Liver (tissue), 9 donors: ENCODE results near the gene PRPF19. TPM values are rescaled to one million over a fixed set of nuclear protein-coding genes. Genes with fewer than 3 reads are reported as not detected.

Experiments
- DNase-seq: peaks from one replicate; pipeline ENCODE4 v3.0.0-alpha.2; 2017; ENCODE audit warnings: low spot score
- H3K27ac ChIP-seq, 2 donors: one replicate each; pipeline ENCODE4 v1.7.0; 2013; ENCODE audit warnings: inconsistent platforms in 2 of 2, low read length in 2 of 2, control low read depth in 1 of 2, low read depth in 1 of 2, mild to moderate bottlenecking in 1 of 2
- H3K27me3 ChIP-seq, 4 donors: one replicate each; pipeline versions ENCODE4 v1.6.1 to v1.7.0; 2013; ENCODE audit warnings: low read length in 3 of 4, inconsistent platforms in 1 of 4, mild to moderate bottlenecking in 1 of 4, moderate library complexity in 1 of 4; ENCODE audit not compliant: control insufficient read depth in 4 of 4, insufficient read depth in 4 of 4
- H3K36me3 ChIP-seq, 4 donors: one replicate each; pipeline versions ENCODE4 v1.6.1 to v1.7.0; 2013; ENCODE audit warnings: low read length in 3 of 4, mild to moderate bottlenecking in 3 of 4, low read depth in 1 of 4, moderate library complexity in 1 of 4; ENCODE audit not compliant: control insufficient read depth in 4 of 4, insufficient read depth in 3 of 4
- H3K4me1 ChIP-seq, 4 donors: one replicate each; pipeline versions ENCODE4 v1.6.1 to v1.7.0; 2013; ENCODE audit warnings: low read length in 3 of 4, mild to moderate bottlenecking in 3 of 4, moderate library complexity in 1 of 4; ENCODE audit not compliant: control insufficient read depth in 4 of 4, insufficient read depth in 4 of 4
- H3K4me3 ChIP-seq, 3 donors: one replicate each; pipeline versions ENCODE4 v1.6.1 to v1.7.0; 2013; ENCODE audit warnings: low read length in 3 of 3, control low read depth in 1 of 3, low read depth in 1 of 3, mild to moderate bottlenecking in 1 of 3
- H3K9ac ChIP-seq, 2 donors: one replicate each; pipeline ENCODE4 v1.7.0; 2013; ENCODE audit warnings: low read length in 2 of 2, mild to moderate bottlenecking in 2 of 2, moderate library complexity in 2 of 2, control low read depth in 1 of 2, low read depth in 1 of 2
- H3K9me3 ChIP-seq, 4 donors: one replicate each; pipeline versions ENCODE4 v1.6.1 to v1.7.0; 2013; ENCODE audit warnings: low read length in 3 of 4; ENCODE audit not compliant: control insufficient read depth in 4 of 4
- ATF3 ChIP-seq: IDR thresholded peaks from 2 replicates; pipeline ENCODE4 v1.6.1; 2016; ENCODE audit warnings: antibody characterized with exemption
- FOXA1 ChIP-seq: IDR thresholded peaks from 2 replicates; pipeline ENCODE4 v1.6.1; 2016; ENCODE audit warnings: antibody characterized with exemption
- FOXA2 ChIP-seq: IDR thresholded peaks from 2 replicates; pipeline ENCODE4 v1.6.1; 2016; ENCODE audit warnings: antibody characterized with exemption
- GABPA ChIP-seq, 2 donors: IDR thresholded peaks in 1 of 2; conservative IDR thresholded peaks in 1 of 2; 2 replicates each; pipeline ENCODE4 v1.6.1; 2016; ENCODE audit warnings: antibody characterized with exemption in 2 of 2, mild to moderate bottlenecking in 1 of 2, moderate library complexity in 1 of 2
- HNF4A ChIP-seq, 2 donors: conservative IDR thresholded peaks; 2 replicates each; pipeline ENCODE4 v1.6.1; 2016; ENCODE audit warnings: antibody characterized with exemption in 2 of 2, mild to moderate bottlenecking in 2 of 2
- JUND ChIP-seq, 2 donors: IDR thresholded peaks; 2 replicates each; pipeline ENCODE4 v1.6.1; 2016; ENCODE audit warnings: antibody characterized with exemption in 2 of 2
- NR2F2 ChIP-seq: IDR thresholded peaks from 2 replicates; pipeline ENCODE4 v1.6.1; 2016; ENCODE audit warnings: antibody characterized with exemption
- RAD21 ChIP-seq, 2 donors: IDR thresholded peaks; 2 replicates each; pipeline ENCODE4 v1.6.1; 2016; ENCODE audit warnings: antibody characterized with exemption in 2 of 2, mild to moderate bottlenecking in 2 of 2
- REST ChIP-seq: IDR thresholded peaks from 2 replicates; pipeline ENCODE4 v1.6.1; 2016; ENCODE audit warnings: antibody characterized with exemption, mild to moderate bottlenecking
- RXRA ChIP-seq, 2 donors: IDR thresholded peaks; 2 replicates each; pipeline ENCODE4 v1.6.1; 2017 to 2018; ENCODE audit warnings: antibody characterized with exemption in 2 of 2, mild to moderate bottlenecking in 1 of 2
- SP1 ChIP-seq: IDR thresholded peaks from 2 replicates; pipeline ENCODE4 v1.6.1; 2018; ENCODE audit warnings: antibody characterized with exemption, mild to moderate bottlenecking
- TAF1 ChIP-seq: conservative IDR thresholded peaks from 2 replicates; pipeline ENCODE4 v1.6.1; 2016; ENCODE audit warnings: antibody characterized with exemption, mild to moderate bottlenecking
- YY1 ChIP-seq: IDR thresholded peaks from 2 replicates; pipeline ENCODE4 v1.6.1; 2016; ENCODE audit warnings: antibody characterized with exemption, mild to moderate bottlenecking
- ZBTB33 ChIP-seq: IDR thresholded peaks from 2 replicates; pipeline ENCODE4 v1.6.1; 2016; ENCODE audit warnings: antibody characterized with exemption
- WGBS: extraction: QIAGEN DNeasy Blood & Tissue Kit; methylation state at CpG from one replicate; pipeline ENCODE4 v1.1.7; 2013; 5-methylcytosine and 5-hydroxymethylcytosine counted together
- polyA plus RNA-seq, 2 donors: library from polyadenylated mRNA; stranded (reverse) in 1 of 2; unstranded in 1 of 2; fragments of 200-250 nt in 1 of 2; fragments of >200 nt in 1 of 2; fragmentation: Nextera tagmentation in 1 of 2; extraction: Ambion mirVana in 1 of 2; gene quantifications; one replicate each; pipeline versions ENCODE4 v1.2.1 to v1.2.3, GENCODE V29; 2013 to 2015
- total RNA-seq, 2 donors: library from RNA; depleted of rRNA; stranded (reverse); fragments of >200 nt; gene quantifications; one replicate each; pipeline ENCODE4 v1.2.3, GENCODE V29; 2014
- TF ChIP-seq, protein P1 (sequence below): fragments of 150-350 bp; IDR thresholded peaks from 2 replicates; pipeline ENCODE4 v1.5.1; 2017; ENCODE audit warnings: improper control_type of control experiment, low read depth, low read length; ENCODE audit not compliant: missing input control
- TF ChIP-seq, protein P2 (sequence below): IDR thresholded peaks from 2 replicates; pipeline ENCODE4 v1.6.1; 2016; ENCODE audit warnings: antibody characterized with exemption
- donor health status: healthy.
- donor health status: healthy.
- donor health status: healthy.
- donor health status: healthy.
- donor health status: healthy.

Gene PRPF19
- total and polyA plus RNA-seq, 4 donors: 25.4 to 57.1 (median 40.4) TPM

DNA sequence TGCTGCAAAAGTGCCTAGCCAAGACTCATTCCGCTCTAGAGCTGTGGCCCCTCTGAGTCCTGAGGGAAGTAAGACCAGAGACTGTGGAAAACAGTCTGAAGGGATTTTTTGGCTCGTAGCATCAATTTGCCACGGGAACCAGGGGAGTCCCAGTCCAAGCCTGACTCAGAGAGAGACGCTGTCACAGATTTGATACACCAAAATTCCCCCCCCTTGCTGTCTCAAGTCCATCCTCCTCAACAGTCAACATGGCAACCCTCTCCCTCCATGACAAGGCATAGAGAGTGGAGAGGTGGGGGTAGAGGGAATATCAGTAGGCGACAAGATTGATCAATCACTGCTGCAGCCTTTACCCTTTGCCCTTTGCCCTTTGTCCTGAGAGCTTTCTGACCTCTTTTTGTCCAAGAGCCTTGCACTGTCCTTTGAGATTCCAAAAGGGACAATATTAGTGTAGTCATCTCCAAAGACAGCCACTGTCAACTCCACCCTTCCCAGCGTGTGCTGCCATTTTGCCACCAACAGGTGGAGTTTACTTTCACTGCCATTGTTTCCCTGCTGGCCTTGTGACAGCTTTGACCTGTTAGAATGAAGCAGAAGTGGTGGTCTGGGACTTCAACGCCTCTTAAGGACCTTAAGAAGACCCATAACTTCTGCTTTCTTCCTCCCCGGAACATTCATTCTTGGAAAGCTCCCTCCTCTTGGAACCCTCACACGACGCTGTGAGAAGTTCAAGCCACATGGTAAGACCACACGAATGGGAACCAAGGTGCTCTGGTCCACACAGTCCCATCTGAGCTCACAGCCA lies 38.3 kb upstream of the PRPF19 start:
- Histone ChIP-seq H3K4me3 (no peak overlapping the region), H3K27me3 (no peaks in the 10 kb centered on the region), H3K4me1 (no peaks in the 10 kb centered on the region), H3K36me3 (peaks cover 0 to 37% (median 10%) of the 10 kb centered on the region in 4 donors), H3K9ac (no peak overlapping the region), H3K27ac (no peak overlapping the region), H3K9me3 (no peaks in the 10 kb centered on the region)
- no peak for DNase-seq
- WGBS: 87% methylated on average over 11 of the region's 11 CpGs
- no peak for TF ChIP-seq SP1
- no peak for TF ChIP-seq NR2F2
- peak; percentile 6 to 60 for TF ChIP-seq HNF4A (conservative IDR thresholded peaks at IDR 0.05)
- TF ChIP-seq RAD21 (IDR thresholded peaks at IDR 0.05): no peak
- TF ChIP-seq TAF1: no peak
- no peak for TF ChIP-seq JUND (IDR thresholded peaks at IDR 0.05)
- TF ChIP-seq YY1: no peak
- TF ChIP-seq ATF3: no peak
- TF ChIP-seq FOXA1: no peak
- TF ChIP-seq, protein P1, sequence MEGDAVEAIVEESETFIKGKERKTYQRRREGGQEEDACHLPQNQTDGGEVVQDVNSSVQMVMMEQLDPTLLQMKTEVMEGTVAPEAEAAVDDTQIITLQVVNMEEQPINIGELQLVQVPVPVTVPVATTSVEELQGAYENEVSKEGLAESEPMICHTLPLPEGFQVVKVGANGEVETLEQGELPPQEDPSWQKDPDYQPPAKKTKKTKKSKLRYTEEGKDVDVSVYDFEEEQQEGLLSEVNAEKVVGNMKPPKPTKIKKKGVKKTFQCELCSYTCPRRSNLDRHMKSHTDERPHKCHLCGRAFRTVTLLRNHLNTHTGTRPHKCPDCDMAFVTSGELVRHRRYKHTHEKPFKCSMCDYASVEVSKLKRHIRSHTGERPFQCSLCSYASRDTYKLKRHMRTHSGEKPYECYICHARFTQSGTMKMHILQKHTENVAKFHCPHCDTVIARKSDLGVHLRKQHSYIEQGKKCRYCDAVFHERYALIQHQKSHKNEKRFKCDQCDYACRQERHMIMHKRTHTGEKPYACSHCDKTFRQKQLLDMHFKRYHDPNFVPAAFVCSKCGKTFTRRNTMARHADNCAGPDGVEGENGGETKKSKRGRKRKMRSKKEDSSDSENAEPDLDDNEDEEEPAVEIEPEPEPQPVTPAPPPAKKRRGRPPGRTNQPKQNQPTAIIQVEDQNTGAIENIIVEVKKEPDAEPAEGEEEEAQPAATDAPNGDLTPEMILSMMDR: peak; percentile 14
- TF ChIP-seq, protein P2, sequence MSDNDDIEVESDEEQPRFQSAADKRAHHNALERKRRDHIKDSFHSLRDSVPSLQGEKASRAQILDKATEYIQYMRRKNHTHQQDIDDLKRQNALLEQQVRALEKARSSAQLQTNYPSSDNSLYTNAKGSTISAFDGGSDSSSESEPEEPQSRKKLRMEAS: no peak
- TF ChIP-seq REST: no peak
- no peak for TF ChIP-seq FOXA2

DNA sequence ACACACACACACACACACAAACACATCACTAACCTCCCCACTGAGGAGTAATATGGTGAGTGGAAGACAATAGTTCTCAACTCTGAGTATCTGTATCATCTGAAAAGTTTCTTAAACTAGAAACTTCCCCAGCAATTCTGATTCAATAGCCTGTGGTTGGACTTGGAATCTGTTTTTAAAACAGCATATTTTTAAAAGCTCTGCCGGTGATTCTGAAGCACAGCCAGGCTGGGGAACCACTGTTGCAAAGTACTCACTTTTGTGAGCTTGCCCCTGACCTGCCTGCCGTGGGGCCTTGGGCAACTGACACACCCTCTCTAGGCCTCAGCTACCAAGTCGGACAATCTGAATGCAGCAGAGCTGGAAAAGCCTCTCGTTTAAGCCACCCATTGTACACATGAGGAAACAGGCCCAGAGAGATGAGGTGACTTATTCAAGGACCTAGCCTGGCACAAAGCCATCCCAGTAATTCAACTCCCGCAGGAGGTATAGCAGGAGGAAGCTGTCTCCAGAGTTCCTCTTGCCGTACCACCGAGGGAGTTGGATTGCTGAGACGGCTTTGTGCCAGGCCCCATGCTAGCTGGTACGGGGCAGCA lies 36.7 kb upstream of the PRPF19 start:
- no peaks in the 10 kb centered on the region for H3K4me1 ChIP-seq
- H3K36me3 ChIP-seq: peaks cover 2 to 48% (median 13%) of the 10 kb centered on the region in 4 donors
- H3K9ac ChIP-seq: no peak overlapping the region
- no peak overlapping the region for H3K4me3 ChIP-seq
- no peaks in the 10 kb centered on the region for H3K27me3 ChIP-seq
- H3K9me3 ChIP-seq: no peaks in the 10 kb centered on the region
- no peak for TF ChIP-seq GABPA (IDR thresholded peaks at IDR 0.05 in 1 of 2, conservative IDR thresholded peaks at IDR 0.05 in 1 of 2)
- no peak for TF ChIP-seq ZBTB33
- TF ChIP-seq ATF3: no peak
- TF ChIP-seq RXRA (IDR thresholded peaks at IDR 0.05): no peak
- TF ChIP-seq REST: no peak
- no peak for TF ChIP-seq HNF4A (conservative IDR thresholded peaks at IDR 0.05)
- no peak for TF ChIP-seq FOXA2
- TF ChIP-seq NR2F2: no peak
- H3K27ac ChIP-seq: no peak overlapping the region
- WGBS: 82% methylated on average over 9 of the region's 9 CpGs
- no peak for DNase-seq
